SK-N-SH treated with all-trans-retinoic acid at 6 μM for 48 hours (cell line): ENCODE data around the gene LY6G6C.

Experiments
- ATAC-seq: fragments of 200-7000 bp; cut with Tn5 transposase; 3 replicates; pipeline ENCODE4 v1.9.1; 2020; ENCODE audit warnings: mild to moderate bottlenecking, moderate library complexity
- BACH2 ChIP-seq: fragments of 250-450 bp; sonication (Bioruptor Pico); IDR thresholded peaks from 2 replicates; pipeline ENCODE4 v1.9.0; 2021; ENCODE audit warnings: mild to moderate bottlenecking, borderline replicate concordance
- CSRNP3 ChIP-seq: fragments of 250-450 bp; sonication (Bioruptor Pico); IDR thresholded peaks from 2 replicates; pipeline ENCODE4 v1.5.1; 2021; ENCODE audit warnings: mild to moderate bottlenecking, moderate library complexity
- GLIS3 ChIP-seq: fragments of 250-450 bp; sonication (Bioruptor Pico); IDR thresholded peaks from 2 replicates; pipeline ENCODE4 v1.5.0; 2020; ENCODE audit warnings: mild to moderate bottlenecking, moderate library complexity
- ISL1 ChIP-seq: fragments of 250-450 bp; sonication (Bioruptor Pico); IDR thresholded peaks from 2 replicates; pipeline ENCODE4 v2.1.2; 2022; ENCODE audit warnings: mild to moderate bottlenecking, moderate library complexity
- OSR1 ChIP-seq: fragments of 250-450 bp; sonication (Bioruptor Pico); IDR thresholded peaks from 2 replicates; pipeline ENCODE4 v1.8.0; 2022; ENCODE audit warnings: moderate library complexity, mild to moderate bottlenecking, inconsistent platforms
- PPARA ChIP-seq: fragments of 250-450 bp; sonication (Bioruptor Pico); IDR thresholded peaks from 2 replicates; pipeline ENCODE4 v1.5.0; 2020; ENCODE audit warnings: mild to moderate bottlenecking, borderline replicate concordance
- SNAI2 ChIP-seq: fragments of 250-450 bp; sonication (Bioruptor Pico); IDR thresholded peaks from 2 replicates; pipeline ENCODE4 v1.5.0; 2020; ENCODE audit warnings: mild to moderate bottlenecking, moderate library complexity
- TCF4 ChIP-seq: fragments of 250-450 bp; sonication (Bioruptor Pico); IDR thresholded peaks from 2 replicates; pipeline ENCODE4 v1.8.0; 2021; ENCODE audit warnings: mild to moderate bottlenecking, moderate library complexity, borderline replicate concordance
- TOX ChIP-seq: fragments of 250-450 bp; sonication (Bioruptor Pico); IDR thresholded peaks from 2 replicates; pipeline ENCODE4 v1.8.0; 2021; ENCODE audit warnings: mild to moderate bottlenecking, moderate library complexity, borderline replicate concordance
- TSHZ2 ChIP-seq: fragments of 250-450 bp; sonication (Bioruptor Pico); IDR thresholded peaks from 2 replicates; pipeline ENCODE4 v1.5.0; 2020; ENCODE audit warnings: mild to moderate bottlenecking, moderate library complexity
- ZC3H10 ChIP-seq: fragments of 250-450 bp; sonication (Bioruptor Pico); IDR thresholded peaks from 2 replicates; pipeline ENCODE4 v1.5.1; 2021; ENCODE audit warnings: mild to moderate bottlenecking, moderate library complexity
- ZFP3 ChIP-seq: fragments of 250-450 bp; sonication (Bioruptor Pico); IDR thresholded peaks from 2 replicates; pipeline ENCODE4 v1.5.0; 2020; ENCODE audit warnings: mild to moderate bottlenecking, moderate library complexity
- ZNF565 ChIP-seq: fragments of 450-650 bp; formaldehyde crosslinking; conservative IDR thresholded peaks from 2 replicates; pipeline ENCODE4 v1.5.0; 2020; ENCODE audit warnings: low read depth, mild to moderate bottlenecking, moderate library complexity
- ZNF70 ChIP-seq: fragments of 450-650 bp; formaldehyde crosslinking; IDR thresholded peaks from 2 replicates; pipeline ENCODE4 v1.5.0; 2020; ENCODE audit warnings: mild to moderate bottlenecking, moderate library complexity
- ZNF8 ChIP-seq: fragments of 450-650 bp; formaldehyde crosslinking; IDR thresholded peaks from 2 replicates; pipeline ENCODE4 v1.5.0; 2020; ENCODE audit warnings: mild to moderate bottlenecking, moderate library complexity
- TF ChIP-seq, protein P1 (sequence below): fragments of 250-450 bp; sonication (Bioruptor Pico); IDR thresholded peaks from 2 replicates; pipeline ENCODE4 v1.8.0; 2021; ENCODE audit warnings: low read depth, mild to moderate bottlenecking, moderate library complexity, borderline replicate concordance
- TF ChIP-seq, protein P2 (sequence below): fragments of 250-450 bp; sonication (Bioruptor Pico); IDR thresholded peaks from 2 replicates; pipeline ENCODE4 v1.5.1; 2020; ENCODE audit warnings: low read depth, mild to moderate bottlenecking, moderate library complexity

LY6G6C gene

DNA sequence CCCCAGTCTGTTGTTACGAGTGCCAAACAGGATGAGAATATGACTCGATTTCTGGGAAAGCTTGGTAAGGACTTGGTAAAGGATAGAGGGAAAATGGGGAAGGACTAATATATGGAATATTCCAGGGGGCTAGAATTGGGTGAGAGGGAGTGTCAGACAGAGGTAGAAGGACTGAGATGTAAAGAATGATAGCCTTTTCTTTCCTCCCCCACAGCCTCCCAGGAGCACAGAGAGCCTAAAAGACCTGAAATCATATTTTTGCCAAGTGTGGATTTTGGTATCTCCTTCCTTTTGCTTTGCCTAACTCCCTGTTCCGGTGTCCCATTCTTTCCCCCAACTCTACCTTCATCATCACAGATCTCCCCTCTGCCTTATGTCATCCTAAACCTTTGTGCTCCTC, 21.3 kb upstream of the LY6G6C start:
- TF ChIP-seq, protein P1, sequence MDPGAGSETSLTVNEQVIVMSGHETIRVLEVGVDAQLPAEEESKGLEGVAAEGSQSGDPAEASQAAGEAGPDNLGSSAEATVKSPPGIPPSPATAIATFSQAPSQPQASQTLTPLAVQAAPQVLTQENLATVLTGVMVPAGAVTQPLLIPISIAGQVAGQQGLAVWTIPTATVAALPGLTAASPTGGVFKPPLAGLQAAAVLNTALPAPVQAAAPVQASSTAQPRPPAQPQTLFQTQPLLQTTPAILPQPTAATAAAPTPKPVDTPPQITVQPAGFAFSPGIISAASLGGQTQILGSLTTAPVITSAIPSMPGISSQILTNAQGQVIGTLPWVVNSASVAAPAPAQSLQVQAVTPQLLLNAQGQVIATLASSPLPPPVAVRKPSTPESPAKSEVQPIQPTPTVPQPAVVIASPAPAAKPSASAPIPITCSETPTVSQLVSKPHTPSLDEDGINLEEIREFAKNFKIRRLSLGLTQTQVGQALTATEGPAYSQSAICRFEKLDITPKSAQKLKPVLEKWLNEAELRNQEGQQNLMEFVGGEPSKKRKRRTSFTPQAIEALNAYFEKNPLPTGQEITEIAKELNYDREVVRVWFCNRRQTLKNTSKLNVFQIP (CRISPR knock-in tag): no peak
- TF ChIP-seq, protein P2, sequence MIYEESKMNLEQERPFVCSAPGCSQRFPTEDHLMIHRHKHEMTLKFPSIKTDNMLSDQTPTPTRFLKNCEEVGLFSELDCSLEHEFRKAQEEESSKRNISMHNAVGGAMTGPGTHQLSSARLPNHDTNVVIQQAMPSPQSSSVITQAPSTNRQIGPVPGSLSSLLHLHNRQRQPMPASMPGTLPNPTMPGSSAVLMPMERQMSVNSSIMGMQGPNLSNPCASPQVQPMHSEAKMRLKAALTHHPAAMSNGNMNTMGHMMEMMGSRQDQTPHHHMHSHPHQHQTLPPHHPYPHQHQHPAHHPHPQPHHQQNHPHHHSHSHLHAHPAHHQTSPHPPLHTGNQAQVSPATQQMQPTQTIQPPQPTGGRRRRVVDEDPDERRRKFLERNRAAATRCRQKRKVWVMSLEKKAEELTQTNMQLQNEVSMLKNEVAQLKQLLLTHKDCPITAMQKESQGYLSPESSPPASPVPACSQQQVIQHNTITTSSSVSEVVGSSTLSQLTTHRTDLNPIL (CRISPR knock-in tag): no peak
- TF ChIP-seq ISL1 (CRISPR knock-in tag) (no peak), OSR1 (no peak), ZNF70 (CRISPR knock-in tag) (no peak)
- TF ChIP-seq, all 23 proteins: peak for 0
- ATAC-seq: no peak

DNA sequence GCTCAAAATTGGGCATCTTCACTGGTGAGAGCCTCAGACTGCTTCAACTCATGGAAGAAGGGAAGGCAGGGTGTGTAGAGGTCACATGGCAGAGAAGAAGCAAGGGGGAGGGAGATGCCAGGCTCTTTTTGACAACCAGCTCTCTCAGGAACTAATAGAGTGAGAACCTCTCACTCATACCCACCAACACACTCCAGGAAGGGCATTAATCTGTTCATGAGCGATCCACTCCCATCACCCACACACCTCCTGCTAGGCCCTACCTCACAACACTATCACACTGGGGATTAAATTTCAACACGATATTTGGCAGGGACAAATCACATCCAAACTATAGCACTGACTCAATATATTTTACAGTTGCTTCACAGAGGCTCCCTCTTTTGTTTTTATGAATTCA, 20.3 kb upstream of the LY6G6C start:
- no peak for ATAC-seq
- TF ChIP-seq ZFP3 (CRISPR knock-in tag): no peak
- TF ChIP-seq GLIS3 (CRISPR knock-in tag): no peak
- TF ChIP-seq, protein P2 (CRISPR knock-in tag): no peak
- TF ChIP-seq ZNF70 (CRISPR knock-in tag): no peak
- no peak for TF ChIP-seq TSHZ2 (CRISPR knock-in tag)
- TF ChIP-seq PPARA: no peak
- no peak for TF ChIP-seq ZNF8
- TF ChIP-seq TOX (CRISPR knock-in tag): no peak
- TF ChIP-seq OSR1: no peak
- TF ChIP-seq, protein P1 (CRISPR knock-in tag): no peak
- TF ChIP-seq CSRNP3 (CRISPR knock-in tag): no peak
- no peak for TF ChIP-seq SNAI2 (CRISPR knock-in tag)
- TF ChIP-seq ISL1 (CRISPR knock-in tag): no peak
- TF ChIP-seq BACH2: no peak

DNA sequence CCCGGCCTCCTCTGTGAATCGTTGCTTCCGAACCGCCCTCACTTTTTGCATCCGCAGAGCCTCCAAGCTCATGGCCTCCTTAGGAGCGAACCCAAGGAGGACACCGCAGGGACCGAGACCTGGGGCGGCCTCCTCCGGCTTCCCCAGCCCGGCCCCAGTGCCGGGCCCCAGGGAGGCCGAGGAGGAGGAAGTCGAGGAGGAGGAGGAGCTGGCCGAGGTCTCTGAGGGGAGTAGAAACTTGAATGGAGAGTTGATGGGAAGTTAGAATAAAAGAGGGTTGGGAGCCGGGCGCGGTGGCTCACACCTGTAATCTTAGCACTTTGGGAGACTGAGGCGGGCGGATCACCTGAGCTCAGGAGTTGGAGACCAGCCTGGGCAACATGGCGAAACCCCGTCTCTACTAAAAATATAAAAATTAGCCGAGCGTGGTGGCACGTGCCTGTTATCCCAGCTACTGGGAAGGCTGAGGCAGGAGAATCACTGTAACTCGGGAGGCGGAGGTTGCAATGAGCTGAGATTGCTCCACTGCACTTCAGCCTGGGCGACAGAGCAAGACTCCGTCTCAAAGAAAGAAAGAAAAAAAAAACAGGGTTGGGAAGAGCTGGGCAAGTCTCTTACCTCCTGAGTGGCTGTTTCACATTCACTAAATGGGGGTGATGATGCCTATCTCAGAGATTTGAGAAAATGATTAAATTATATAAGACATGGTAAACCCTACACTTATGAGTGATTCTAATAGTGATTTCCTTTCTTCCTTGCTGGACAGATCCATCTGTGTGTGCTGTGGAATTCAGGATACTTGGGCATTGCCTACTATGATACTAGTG, 19.1 kb upstream of the LY6G6C start:
- no peak; the same call in 2 of the 3 replicates for ATAC-seq
- TF ChIP-seq ZNF8 (no peak), ZC3H10 (no peak), ZNF70 (CRISPR knock-in tag) (no peak), ZNF565 (no peak), TCF4 (CRISPR knock-in tag) (no peak), OSR1 (no peak)
- TF ChIP-seq, all 23 proteins: peak for 0
